Lung (tissue), 16 donors: ENCODE data around the gene CORO7. TPM values are rescaled to one million over a fixed set of nuclear protein-coding genes. Genes with fewer than 3 reads are reported as not detected.

Source experiments
- ATAC-seq: fragments of 200-7000 bp; cut with Tn5 transposase; one replicate; pipeline ENCODE4 v1.9.1; 2020; ENCODE audit warnings: moderate number of reproducible peaks; ENCODE audit not compliant: insufficient read depth, low FRiP score
- DNase-seq, 3 donors: peaks; one replicate each; pipeline ENCODE4 v3.0.0-alpha.2; 2013 to 2017
- H3K27ac ChIP-seq, 2 donors: one replicate each; pipeline ENCODE4 v1.5.1; 2013; ENCODE audit warnings: mild to moderate bottlenecking in 2 of 2, moderate library complexity in 2 of 2, control low read depth in 1 of 2, inconsistent platforms in 1 of 2, low read depth in 1 of 2, low read length in 1 of 2
- H3K27me3 ChIP-seq, 3 donors: one replicate each; pipeline ENCODE4 v1.5.1; 2013; ENCODE audit warnings: low read length in 2 of 3; ENCODE audit not compliant: control insufficient read depth in 3 of 3, insufficient read depth in 3 of 3
- H3K36me3 ChIP-seq, 4 donors: one replicate each; pipeline ENCODE4 v1.5.1; 2013; ENCODE audit warnings: low read length in 4 of 4, mild to moderate bottlenecking in 1 of 4, moderate library complexity in 1 of 4; ENCODE audit not compliant: control insufficient read depth in 4 of 4, insufficient read depth in 4 of 4
- H3K4me1 ChIP-seq, 5 donors: one replicate each; pipeline ENCODE4 v1.5.1; 2013; ENCODE audit warnings: low read length in 5 of 5, mild to moderate bottlenecking in 2 of 5, moderate library complexity in 1 of 5; ENCODE audit not compliant: control insufficient read depth in 5 of 5, insufficient read depth in 5 of 5
- H3K4me3 ChIP-seq: one replicate; pipeline ENCODE4 v1.5.1; 2013; ENCODE audit warnings: mild to moderate bottlenecking, control low read depth, moderate library complexity
- H3K9ac ChIP-seq, 2 donors: one replicate each; pipeline ENCODE4 v1.5.1; 2013; ENCODE audit warnings: low read length in 2 of 2, control low read depth in 1 of 2; ENCODE audit not compliant: insufficient read depth in 1 of 2
- H3K9me3 ChIP-seq, 4 donors: one replicate each; pipeline ENCODE4 v1.5.1; 2013; ENCODE audit warnings: low read length in 3 of 4, mild to moderate bottlenecking in 1 of 4, moderate library complexity in 1 of 4; ENCODE audit not compliant: control insufficient read depth in 4 of 4, insufficient read depth in 3 of 4
- CTCF ChIP-seq: IDR thresholded peaks from 2 replicates; pipeline ENCODE4 v1.5.1; 2012; ENCODE audit warnings: mild to moderate bottlenecking; ENCODE audit errors: control extremely low read depth, extremely low read depth
- WGBS, 2 donors: extraction: QIAGEN DNeasy Blood & Tissue Kit; methylation state at CpG; one replicate each; pipeline ENCODE4 v1.1.7; 2013; 5-methylcytosine and 5-hydroxymethylcytosine counted together
- long read RNA-seq, 5 donors: transcript quantifications; one replicate each; lab custom pipeline, GENCODE V29; 2026
- polyA plus RNA-seq, 2 donors: library from polyadenylated mRNA; stranded (reverse); fragments of 200-250 nt; gene quantifications; one replicate each; pipeline ENCODE4 v1.2.1, GENCODE V29; 2013
- total RNA-seq, 2 donors: library from RNA; depleted of rRNA in 1 of 2; stranded (reverse); fragments of >200 nt in 1 of 2; gene quantifications; one replicate each; pipeline ENCODE4 v1.2.1, GENCODE V29; 2014 to 2021
- donor health status: control.
- donor health status: control.
- donor health status: Bipolar disorder and iron deficiency.
- donor health status: healthy.
- donor health status: DM: yes; HTN: yes; CAD: no.

The CORO7 gene
- total RNA-seq (10 to 100 TPM; 32.3 to 86.2 TPM), polyA plus RNA-seq (10 to 100 TPM; 27.8 to 60.0 TPM)
- long read RNA-seq, donor 1, partial matches to known transcripts = 0 of 2 reads
- long read RNA-seq, donor 1, other reads (novel, unspliced or antisense) = 0 of 2 reads
- long read RNA-seq, donor 2 = 0 reads
- long read RNA-seq, donor 3, partial matches to known transcripts = 0 of 2 reads
- long read RNA-seq, donor 3, other reads (novel, unspliced or antisense) = 0 of 2 reads
- long read RNA-seq, donor 4, partial matches to known transcripts = 13 of 13 reads
- long read RNA-seq, donor 4, other reads (novel, unspliced or antisense) = 0 of 13 reads
- long read RNA-seq, donor 5, partial matches to known transcripts = 63 of 64 reads
- long read RNA-seq, donor 5, other reads (novel, unspliced or antisense) = 0 of 64 reads

DNA sequence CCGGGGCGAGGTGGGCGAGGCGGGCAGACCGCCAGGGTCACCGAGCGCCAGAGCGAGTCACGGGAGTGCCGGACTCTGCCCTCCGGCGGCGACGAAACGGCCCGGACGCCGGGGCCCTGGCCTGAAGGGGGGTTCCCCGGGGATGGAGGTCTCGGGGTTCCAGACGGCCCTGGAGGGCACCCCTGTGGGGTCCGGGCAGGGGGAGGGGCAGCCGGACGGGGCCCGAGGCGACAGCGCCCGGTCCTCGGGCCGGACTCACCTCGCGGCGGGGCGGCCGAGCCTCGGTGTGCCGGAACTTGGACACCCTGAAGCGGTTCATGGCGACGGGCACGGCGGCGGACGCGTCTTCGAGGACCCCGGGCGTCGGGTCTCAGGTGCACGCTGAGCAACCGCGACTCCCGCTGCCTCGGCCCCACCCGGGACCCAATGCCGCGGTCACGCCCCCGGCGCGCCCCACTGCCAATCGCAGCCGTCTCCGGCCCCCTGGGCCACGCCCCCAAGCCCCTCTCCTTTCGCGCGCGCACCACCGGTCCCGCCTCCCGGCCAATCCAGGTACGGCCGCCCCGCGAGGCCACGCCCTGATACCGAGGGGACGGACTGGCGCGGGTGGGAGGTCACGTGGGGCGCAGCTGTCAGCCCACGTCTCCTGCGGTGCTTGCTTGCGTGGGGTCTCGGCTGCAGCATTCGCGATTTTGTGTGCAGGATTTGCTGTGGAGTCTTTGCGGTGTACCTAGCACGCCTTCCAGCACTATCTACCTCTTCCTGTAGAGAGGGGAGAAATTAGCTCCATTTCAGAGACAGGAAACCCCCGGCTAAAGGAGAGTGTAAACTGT lies at the start of gene CORO7:
TSS of gene CORO7 (minus strand) at position 397 of the 833 bp plus-strand sequence. CDS start at position 319, 78 bp downstream.
- Histone ChIP-seq H3K9ac (no peak within 1 kb of the TSS), H3K9me3 (no peaks in the 10 kb centered on the region), H3K27me3 (no peaks in the 10 kb centered on the region), H3K4me3 (peak within 1 kb of the TSS; percentile 86), H3K36me3 (peaks cover 0 to 11% (median 0%) of the 10 kb centered on the region in 4 donors), H3K4me1 (peaks cover 0 to 26% (median 7%) of the 10 kb centered on the region in 5 donors), H3K27ac (peak within 1 kb of the TSS; percentile 76 to 88)
- no peak for TF ChIP-seq CTCF
- 0% methylated on average over 77 to 92 of the region's 92 CpGs for WGBS, 2 donors
- ATAC-seq (peak; percentile 95), DNase-seq (peak; percentile 89 to 94 (median 93))

GRCh38 chr16:4463522-4464163 lies 47.2 kb upstream of the CORO7 start:
- no peak for ATAC-seq
- WGBS, 2 donors = 90 to 92% methylated on average over 22 of the region's 22 CpGs

More at GRCh38 chr16:4463522-4464163, 47.2 kb upstream of the CORO7 start:
- Histone ChIP-seq H3K27me3 (no peaks in the 10 kb centered on the region), H3K4me1 (peaks cover 0 to 3% (median 0%) of the 10 kb centered on the region in 5 donors), H3K36me3 (peaks cover 0 to 32% (median 17%) of the 10 kb centered on the region in 4 donors), H3K9ac (no peak overlapping the region), H3K27ac (no peak overlapping the region), H3K9me3 (no peaks in the 10 kb centered on the region), H3K4me3 (no peak overlapping the region)
- no peak for DNase-seq
- TF ChIP-seq CTCF = no peak
